Stomach (tissue), 4 donors: ENCODE measurements around the gene SH3GL2.

ENCODE experiments used
- CTCF ChIP-seq, 7 experiments: fragments of 450-650 bp in 4 of 7; fragments of 200-600 bp in 3 of 7; sonication (generic) in 3 of 7; IDR thresholded peaks; one replicate each; pipeline ENCODE4 v1.5.1; 2016 to 2019; ENCODE audit warnings: antibody characterized with exemption in 7 of 7, control low read depth in 2 of 7, mild to moderate bottlenecking in 1 of 7
- POLR2A ChIP-seq, 4 donors: fragments of 450-650 bp; IDR thresholded peaks; one replicate each; pipeline ENCODE4 v1.6.1; 2016; ENCODE audit warnings: antibody characterized with exemption in 4 of 4, control low read depth in 2 of 4, mild to moderate bottlenecking in 1 of 4, moderate library complexity in 1 of 4
- POLR2AphosphoS5 ChIP-seq, 3 donors: sonication (generic); formaldehyde crosslinking; IDR thresholded peaks; one replicate each; pipeline ENCODE4 v1.6.1; 2016; ENCODE audit warnings: antibody characterized with exemption in 3 of 3

- TF ChIP-seq POLR2A (IDR thresholded peaks at IDR 0.05) (no peak), CTCF (IDR thresholded peaks at IDR 0.05) (no peak), POLR2AphosphoS5 (IDR thresholded peaks at IDR 0.05) (no peak)
Observed at GRCh38 chr9:17833846-17834245, 255.0 kb downstream of the SH3GL2 start.
